Calu3 (cell line): ENCODE results near the gene ALDH3A2. TPM values are rescaled to one million over a fixed set of nuclear protein-coding genes. Genes with fewer than 3 reads are reported as not detected.

Source experiments
- BruUV-seq: library from RNA; stranded (reverse); fragments of 400-500 nt; replicated peaks from 2 replicates; lab custom pipeline; 2021; lab: Mats Ljungman, UMichigan
- CTCF ChIA-PET: fragments of 300-600 bp; sonication (Branson Sonifier 250); formaldehyde crosslinking; loops from one replicate; lab custom pipeline; 2022; ENCODE audit warnings: antibody characterized with exemption; lab: Charles Lee
- DNase-seq: peaks from one replicate; pipeline ENCODE4 v3.0.0; 2022
- H3K27ac Mint-ChIP-seq: one replicate; pipeline ENCODE4 v1.8.0; 2022; ENCODE audit warnings: mixed read lengths; ENCODE audit not compliant: unreplicated experiment
- H3K27me3 Mint-ChIP-seq: one replicate; pipeline ENCODE4 v1.8.0; 2022; ENCODE audit warnings: mixed read lengths; ENCODE audit not compliant: unreplicated experiment
- H3K36me3 Mint-ChIP-seq: one replicate; pipeline ENCODE4 v1.8.0; 2022; ENCODE audit warnings: mild to moderate bottlenecking, moderate library complexity, mixed read lengths; ENCODE audit not compliant: insufficient read depth, unreplicated experiment
- H3K4me1 Mint-ChIP-seq: one replicate; pipeline ENCODE4 v1.8.0; 2022; ENCODE audit warnings: mild to moderate bottlenecking, low read depth, mixed read lengths; ENCODE audit not compliant: unreplicated experiment
- H3K4me3 Mint-ChIP-seq: one replicate; pipeline ENCODE4 v1.8.0; 2022; ENCODE audit warnings: mild to moderate bottlenecking, low read depth, moderate library complexity, mixed read lengths; ENCODE audit not compliant: unreplicated experiment
- H3K9me3 Mint-ChIP-seq: one replicate; pipeline ENCODE4 v1.8.0; 2022; ENCODE audit warnings: low read depth, mixed read lengths; ENCODE audit not compliant: unreplicated experiment
- intact Hi-C: fragments of 100-400 bp; cut with micrococcal nuclease; formaldehyde crosslinking; loops from one replicate; pipeline ENCODE4 v1.10.0; 2022; ENCODE audit not compliant: unreplicated experiment
- total RNA-seq: library from RNA; stranded (reverse); gene quantifications from 2 replicates; pipeline ENCODE4 v1.2.3, GENCODE V29; 2022
- TF ChIP-seq, protein P1 (sequence below): fragments of 200-600 bp; IDR thresholded peaks from one replicate; pipeline ENCODE4 v1.8.0; 2022; ENCODE audit warnings: antibody characterized with exemption; ENCODE audit not compliant: unreplicated experiment

ALDH3A2 gene
- total RNA-seq, 1 experiment from 2014 or later, result 32.4 TPM

DNA sequence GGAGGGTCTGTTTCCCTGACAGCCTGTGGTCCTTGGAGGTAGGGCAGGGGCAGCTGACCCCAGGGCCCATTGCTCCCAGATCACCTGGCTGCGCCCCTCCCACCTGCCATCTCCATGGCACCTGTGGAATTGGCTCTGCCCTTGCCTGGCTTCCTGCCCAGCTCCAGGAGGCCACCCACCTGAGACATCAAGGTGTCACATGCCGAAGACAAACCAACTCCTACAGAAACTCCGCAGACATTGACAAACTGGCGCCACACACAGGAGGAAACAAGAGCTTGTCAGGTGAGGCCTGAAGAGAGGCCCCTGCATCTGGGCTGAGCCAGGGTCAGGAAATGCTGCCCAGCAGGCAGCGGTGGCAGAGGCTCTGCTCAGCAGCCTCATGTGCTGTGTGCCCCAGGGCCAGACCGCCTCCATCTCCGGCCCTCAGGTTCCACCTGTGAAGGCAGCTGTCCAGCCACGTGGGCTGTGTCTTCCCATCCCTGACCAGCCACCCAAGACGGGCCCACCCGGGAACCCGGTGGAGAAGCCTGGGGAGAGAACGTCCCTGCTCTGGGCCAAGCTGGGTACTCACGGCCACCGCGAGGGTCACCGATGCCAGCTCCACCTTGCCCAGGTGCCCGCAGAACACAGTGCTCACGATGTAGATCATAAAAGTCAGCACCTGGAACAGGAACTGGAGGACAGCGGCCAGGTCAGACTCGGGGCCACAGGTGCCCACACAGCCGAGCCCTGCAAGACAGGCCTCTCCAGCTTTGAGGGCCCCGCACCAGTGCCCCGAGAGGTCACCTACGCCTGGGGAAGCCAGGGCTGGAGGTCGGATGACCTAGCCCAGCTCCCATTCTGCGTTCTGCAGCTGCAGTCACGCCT lies 66.2 kb downstream of the ALDH3A2 start:
- DNase-seq, result peak; percentile 11
- BruUV-seq, result no TSS peak
- TF ChIP-seq, protein P1, sequence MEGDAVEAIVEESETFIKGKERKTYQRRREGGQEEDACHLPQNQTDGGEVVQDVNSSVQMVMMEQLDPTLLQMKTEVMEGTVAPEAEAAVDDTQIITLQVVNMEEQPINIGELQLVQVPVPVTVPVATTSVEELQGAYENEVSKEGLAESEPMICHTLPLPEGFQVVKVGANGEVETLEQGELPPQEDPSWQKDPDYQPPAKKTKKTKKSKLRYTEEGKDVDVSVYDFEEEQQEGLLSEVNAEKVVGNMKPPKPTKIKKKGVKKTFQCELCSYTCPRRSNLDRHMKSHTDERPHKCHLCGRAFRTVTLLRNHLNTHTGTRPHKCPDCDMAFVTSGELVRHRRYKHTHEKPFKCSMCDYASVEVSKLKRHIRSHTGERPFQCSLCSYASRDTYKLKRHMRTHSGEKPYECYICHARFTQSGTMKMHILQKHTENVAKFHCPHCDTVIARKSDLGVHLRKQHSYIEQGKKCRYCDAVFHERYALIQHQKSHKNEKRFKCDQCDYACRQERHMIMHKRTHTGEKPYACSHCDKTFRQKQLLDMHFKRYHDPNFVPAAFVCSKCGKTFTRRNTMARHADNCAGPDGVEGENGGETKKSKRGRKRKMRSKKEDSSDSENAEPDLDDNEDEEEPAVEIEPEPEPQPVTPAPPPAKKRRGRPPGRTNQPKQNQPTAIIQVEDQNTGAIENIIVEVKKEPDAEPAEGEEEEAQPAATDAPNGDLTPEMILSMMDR, result no peak
- no peaks in the 10 kb centered on the region for H3K9me3 Mint-ChIP-seq
- no peak overlapping the region for H3K27ac Mint-ChIP-seq
- H3K27me3 Mint-ChIP-seq, result no peaks in the 10 kb centered on the region
- peaks cover 9% of the 10 kb centered on the region for H3K4me1 Mint-ChIP-seq
- intact Hi-C loops, result no loop called here
- H3K36me3 Mint-ChIP-seq, result no peaks in the 10 kb centered on the region
- H3K4me3 Mint-ChIP-seq, result no peak overlapping the region
- CTCF ChIA-PET, result no interaction called here

DNA sequence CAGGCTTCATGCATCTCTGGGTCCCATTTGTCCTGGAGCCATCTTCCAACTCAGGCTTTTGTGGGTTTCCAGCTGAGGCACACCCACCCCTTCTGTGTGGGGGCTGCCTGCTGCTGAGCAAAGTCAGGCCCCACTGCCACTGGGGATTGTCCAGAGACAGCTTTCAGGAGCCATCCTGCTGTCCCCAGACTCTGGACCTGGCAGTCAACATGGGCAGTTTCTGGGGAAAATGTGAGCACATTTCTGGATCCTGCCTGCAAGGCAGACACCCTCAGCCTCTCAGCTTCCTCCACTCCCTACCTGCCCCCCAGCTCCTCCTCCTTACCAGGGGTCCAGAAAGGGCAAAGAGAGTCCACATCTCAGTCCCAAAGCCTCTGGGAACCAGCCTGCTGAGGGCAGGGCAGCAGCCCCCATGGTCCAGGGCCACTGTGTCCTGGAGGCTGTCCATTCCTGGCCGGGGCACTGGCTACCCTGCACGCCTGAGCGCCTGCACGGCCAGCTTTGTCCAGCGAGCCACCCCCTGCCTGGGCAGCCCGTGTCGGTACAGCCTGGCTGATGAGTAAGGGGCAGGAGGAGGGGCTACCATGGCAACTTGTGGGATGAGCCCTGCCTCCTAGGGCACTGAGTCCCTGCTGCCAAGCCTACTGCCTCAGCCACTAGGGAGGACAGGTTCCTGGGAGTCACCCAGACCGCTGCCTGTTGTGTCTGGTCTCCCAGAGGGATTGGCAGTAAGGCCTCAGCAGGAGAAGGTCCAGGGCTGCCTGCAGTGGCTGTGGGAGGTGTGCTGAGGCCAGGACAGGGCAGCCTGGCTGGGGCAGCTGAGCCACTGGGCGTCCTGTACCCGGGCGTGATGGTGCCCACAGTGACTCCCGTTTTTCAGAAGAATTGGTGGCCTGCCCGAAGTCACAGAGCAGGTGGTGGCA lies 67.8 kb downstream of the ALDH3A2 start, which contains the start of gene SLC47A2:
SLC47A2 (minus strand) TSS at position 477 of the 923 bp plus-strand sequence; CDS start at position 448, 29 bp downstream.
- Mint-ChIP-seq H3K4me3 (no peak within 1 kb of the TSS), H3K27ac (no peak within 1 kb of the TSS), H3K27me3 (no peaks in the 10 kb centered on the region), H3K9me3 (no peaks in the 10 kb centered on the region), H3K4me1 (peaks cover 25% of the 10 kb centered on the region), H3K36me3 (no peaks in the 10 kb centered on the region)
- intact Hi-C loops, result no loop called here
- TF ChIP-seq, protein P1, result no peak
- no TSS peak for BruUV-seq
- no peak for DNase-seq
- CTCF ChIA-PET, result interaction anchor here (0.6 kb wide), 1 partner anchor 29 kb away, joined by 4 read pairs; no protein-coding TSS in a partner anchor

DNA sequence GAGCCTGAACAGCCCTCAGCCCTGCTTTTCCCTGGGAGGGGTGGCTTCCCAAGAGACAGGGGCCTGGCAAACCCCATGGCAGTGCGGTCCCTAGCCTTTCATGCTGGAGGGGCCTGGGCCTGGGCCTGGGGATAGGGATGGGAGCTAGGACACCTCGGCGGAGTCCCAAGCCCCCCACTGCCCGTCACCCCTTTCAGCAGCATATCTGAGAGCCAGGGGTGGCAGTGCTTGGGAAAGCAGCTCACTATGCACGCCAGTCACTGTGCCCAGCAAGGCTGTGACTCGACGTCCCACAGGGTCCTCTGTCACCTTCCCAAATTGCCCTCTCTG lies 68.4 kb downstream of the ALDH3A2 start:
- CTCF ChIA-PET, result no interaction called here
- Mint-ChIP-seq H3K4me3 (no peak overlapping the region), H3K9me3 (no peaks in the 10 kb centered on the region), H3K27ac (no peak overlapping the region), H3K27me3 (no peaks in the 10 kb centered on the region), H3K4me1 (peaks cover 25% of the 10 kb centered on the region), H3K36me3 (no peaks in the 10 kb centered on the region)
- no peak for DNase-seq
- TF ChIP-seq, protein P1, result no peak
- intact Hi-C loops, result no loop called here
- no TSS peak for BruUV-seq

DNA sequence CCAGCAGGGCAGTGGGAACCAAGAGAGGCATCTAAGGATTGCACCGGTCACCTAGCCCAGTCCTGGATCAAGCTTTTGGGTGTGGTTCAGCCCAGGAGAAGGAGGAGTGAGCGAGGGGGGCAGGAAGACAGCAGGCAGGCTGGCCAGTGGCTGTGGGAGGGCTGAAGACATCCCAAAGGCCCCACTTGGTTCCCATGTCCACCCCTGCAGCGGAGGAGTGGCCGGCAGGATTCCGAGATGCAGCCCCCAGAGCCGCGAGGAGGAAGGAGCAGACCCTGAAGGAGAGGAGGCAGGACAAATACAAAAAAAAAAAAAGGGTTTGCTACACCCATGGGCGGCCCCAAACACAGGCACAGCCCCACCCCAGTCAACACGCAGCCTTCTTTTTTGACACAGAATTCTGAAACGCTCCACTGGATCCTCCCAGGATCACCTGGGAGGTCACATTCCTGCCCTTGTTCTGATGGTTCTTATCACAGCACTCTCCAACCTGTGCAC lies 68.9 kb downstream of the ALDH3A2 start:
- Mint-ChIP-seq H3K9me3 (no peaks in the 10 kb centered on the region), H3K27me3 (no peaks in the 10 kb centered on the region), H3K4me3 (no peak overlapping the region), H3K27ac (no peak overlapping the region), H3K36me3 (no peaks in the 10 kb centered on the region), H3K4me1 (peaks cover 25% of the 10 kb centered on the region)
- CTCF ChIA-PET, result no interaction called here
- no peak for DNase-seq
- TF ChIP-seq, protein P1, result no peak
- no TSS peak for BruUV-seq
- intact Hi-C loops, result no loop called here
